Parathyroid adenoma (tissue), 2 donors: ENCODE measurements around the gene TP53.

Source experiments
- H2AFZ ChIP-seq: fragments of 300-600 bp; sonication (generic); one replicate; pipeline ENCODE4 v1.7.0; 2017; ENCODE audit warnings: antibody characterized with exemption, mild to moderate bottlenecking
- H3K27ac ChIP-seq: fragments of 300-600 bp; sonication (generic); one replicate; pipeline ENCODE4 v1.7.0; 2017
- H3K27me3 ChIP-seq: fragments of 300-600 bp; sonication (generic); one replicate; pipeline ENCODE4 v1.7.0; 2017; ENCODE audit warnings: low read length; ENCODE audit not compliant: control insufficient read depth, insufficient read depth
- H3K36me3 ChIP-seq: fragments of 300-600 bp; sonication (generic); one replicate; pipeline ENCODE4 v1.7.0; 2017; ENCODE audit warnings: low read length; ENCODE audit not compliant: control insufficient read depth, insufficient read depth
- H3K4me1 ChIP-seq: fragments of 300-600 bp; sonication (generic); one replicate; pipeline ENCODE4 v1.7.0; 2017; ENCODE audit warnings: control low read depth
- H3K4me2 ChIP-seq: fragments of 300-600 bp; sonication (generic); one replicate; pipeline ENCODE4 v1.7.0; 2017; ENCODE audit warnings: low read length
- H3K4me3 ChIP-seq: fragments of 300-600 bp; sonication (generic); one replicate; pipeline ENCODE4 v1.7.0; 2017; ENCODE audit warnings: low read depth, low read length
- H3K79me2 ChIP-seq: fragments of 300-600 bp; sonication (generic); one replicate; pipeline ENCODE4 v1.7.0; 2017; ENCODE audit warnings: control low read depth
- H3K9ac ChIP-seq: fragments of 300-600 bp; sonication (generic); one replicate; pipeline ENCODE4 v1.7.0; 2017; ENCODE audit warnings: mild to moderate bottlenecking
- H3K9me3 ChIP-seq: fragments of 300-600 bp; sonication (generic); one replicate; pipeline ENCODE4 v1.7.0; 2017; ENCODE audit warnings: low read length; ENCODE audit not compliant: control insufficient read depth
- TF ChIP-seq, protein P1 (sequence below): fragments of 300-600 bp; sonication (generic); IDR thresholded peaks from one replicate; pipeline ENCODE4 v1.7.0; 2017; ENCODE audit warnings: antibody characterized with exemption, mild to moderate bottlenecking
- donor health status: primary hyperparathyroidism.

Gene TP53

GRCh38 chr17:7667656-7668406 lies 19.5 kb downstream of the TP53 start:
- no peaks in the 10 kb centered on the region for H3K79me2 ChIP-seq
- no peaks in the 10 kb centered on the region for H3K36me3 ChIP-seq
- H3K9ac ChIP-seq = no peak overlapping the region
- no peaks in the 10 kb centered on the region for H3K4me1 ChIP-seq
- H3K9me3 ChIP-seq = no peaks in the 10 kb centered on the region
- no peak overlapping the region for H3K4me2 ChIP-seq
- TF ChIP-seq, protein P1, sequence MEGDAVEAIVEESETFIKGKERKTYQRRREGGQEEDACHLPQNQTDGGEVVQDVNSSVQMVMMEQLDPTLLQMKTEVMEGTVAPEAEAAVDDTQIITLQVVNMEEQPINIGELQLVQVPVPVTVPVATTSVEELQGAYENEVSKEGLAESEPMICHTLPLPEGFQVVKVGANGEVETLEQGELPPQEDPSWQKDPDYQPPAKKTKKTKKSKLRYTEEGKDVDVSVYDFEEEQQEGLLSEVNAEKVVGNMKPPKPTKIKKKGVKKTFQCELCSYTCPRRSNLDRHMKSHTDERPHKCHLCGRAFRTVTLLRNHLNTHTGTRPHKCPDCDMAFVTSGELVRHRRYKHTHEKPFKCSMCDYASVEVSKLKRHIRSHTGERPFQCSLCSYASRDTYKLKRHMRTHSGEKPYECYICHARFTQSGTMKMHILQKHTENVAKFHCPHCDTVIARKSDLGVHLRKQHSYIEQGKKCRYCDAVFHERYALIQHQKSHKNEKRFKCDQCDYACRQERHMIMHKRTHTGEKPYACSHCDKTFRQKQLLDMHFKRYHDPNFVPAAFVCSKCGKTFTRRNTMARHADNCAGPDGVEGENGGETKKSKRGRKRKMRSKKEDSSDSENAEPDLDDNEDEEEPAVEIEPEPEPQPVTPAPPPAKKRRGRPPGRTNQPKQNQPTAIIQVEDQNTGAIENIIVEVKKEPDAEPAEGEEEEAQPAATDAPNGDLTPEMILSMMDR = no peak
- no peak overlapping the region for H3K27ac ChIP-seq
- no peaks in the 10 kb centered on the region for H3K27me3 ChIP-seq
- H2AFZ ChIP-seq = no peak overlapping the region
- no peak overlapping the region for H3K4me3 ChIP-seq

GRCh38 chr17:7656958-7657609 lies 30.2 kb downstream of the TP53 start:
- H3K79me2 ChIP-seq = no peaks in the 10 kb centered on the region
- no peak overlapping the region for H3K4me3 ChIP-seq
- no peaks in the 10 kb centered on the region for H3K36me3 ChIP-seq
- TF ChIP-seq, protein P1 = no peak
- H3K4me2 ChIP-seq = no peak overlapping the region
- no peak overlapping the region for H3K27ac ChIP-seq
- H3K27me3 ChIP-seq = no peaks in the 10 kb centered on the region
- H3K9me3 ChIP-seq = no peaks in the 10 kb centered on the region
- H3K4me1 ChIP-seq = no peaks in the 10 kb centered on the region
- no peak overlapping the region for H2AFZ ChIP-seq
- no peak overlapping the region for H3K9ac ChIP-seq

DNA sequence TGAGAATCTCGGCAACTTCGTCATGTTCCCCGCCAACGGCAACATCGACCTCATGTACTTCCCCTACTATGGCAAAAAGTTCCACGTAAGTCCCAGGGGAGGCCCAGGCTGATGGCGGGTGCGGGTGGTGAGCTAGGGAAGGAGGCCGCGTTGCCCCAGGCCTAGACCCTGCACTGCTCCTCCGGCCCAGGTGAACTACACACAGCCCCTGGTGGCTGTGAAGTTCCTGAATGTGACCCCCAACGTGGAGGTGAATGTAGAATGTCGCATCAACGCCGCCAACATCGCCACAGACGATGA lies 31.8 kb downstream of the TP53 start:
- H3K4me1 ChIP-seq = peaks cover 1% of the 10 kb centered on the region
- H3K9me3 ChIP-seq = no peaks in the 10 kb centered on the region
- H3K36me3 ChIP-seq = no peaks in the 10 kb centered on the region
- H3K9ac ChIP-seq = no peak overlapping the region
- H3K4me3 ChIP-seq = no peak overlapping the region
- no peak overlapping the region for H2AFZ ChIP-seq
- no peak overlapping the region for H3K4me2 ChIP-seq
- H3K27ac ChIP-seq = no peak overlapping the region
- H3K27me3 ChIP-seq = no peaks in the 10 kb centered on the region
- TF ChIP-seq, protein P1 = no peak
- H3K79me2 ChIP-seq = no peaks in the 10 kb centered on the region

DNA sequence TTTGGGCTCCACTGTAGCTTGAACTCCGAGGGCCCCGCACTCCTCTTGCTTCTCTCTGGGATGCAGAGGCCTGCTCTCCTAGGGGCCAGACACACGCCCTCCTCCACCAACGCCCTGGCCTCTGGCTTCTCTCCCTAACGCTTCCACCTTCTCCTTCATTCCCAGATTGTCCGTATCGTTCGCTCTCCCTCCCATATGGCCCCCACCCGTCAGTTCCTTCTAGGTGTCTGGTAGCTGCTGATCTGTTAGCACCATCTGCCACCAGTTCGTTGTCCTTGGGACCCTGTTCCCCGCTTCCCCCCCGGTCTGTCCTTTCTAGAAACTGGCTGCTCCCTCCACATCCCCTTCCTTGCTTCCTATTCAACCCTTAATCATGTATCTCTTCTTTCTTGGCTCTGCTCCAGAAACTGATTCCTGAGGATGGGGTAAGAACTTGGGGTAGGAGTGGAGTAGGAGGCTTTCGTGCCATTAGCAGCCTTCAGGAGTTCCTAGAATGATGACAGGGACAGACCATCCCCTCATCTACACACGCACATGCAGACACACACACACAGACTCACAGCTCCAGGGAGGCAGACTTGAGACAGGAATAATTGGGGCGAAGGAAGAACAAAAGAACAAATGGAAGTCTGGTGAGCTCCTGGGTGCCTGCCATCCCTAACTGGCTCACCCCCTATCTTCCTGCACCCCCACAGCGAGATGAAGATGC lies 32.3 kb downstream of the TP53 start:
- H2AFZ ChIP-seq = no peak overlapping the region
- no peak overlapping the region for H3K27ac ChIP-seq
- no peaks in the 10 kb centered on the region for H3K9me3 ChIP-seq
- no peaks in the 10 kb centered on the region for H3K79me2 ChIP-seq
- TF ChIP-seq, protein P1 = no peak
- H3K4me1 ChIP-seq = peaks cover 3% of the 10 kb centered on the region
- H3K4me2 ChIP-seq = no peak overlapping the region
- H3K36me3 ChIP-seq = no peaks in the 10 kb centered on the region
- H3K9ac ChIP-seq = no peak overlapping the region
- no peaks in the 10 kb centered on the region for H3K27me3 ChIP-seq
- no peak overlapping the region for H3K4me3 ChIP-seq
